ENCODE results near the gene SFI1. TPM values are rescaled to one million over a fixed set of nuclear protein-coding genes. Genes with fewer than 3 reads are reported as not detected.

SFI1 gene
- total and polyA plus RNA-seq, 8 donors, result 10.8 to 60.3 (median 16.4) TPM

DNA sequence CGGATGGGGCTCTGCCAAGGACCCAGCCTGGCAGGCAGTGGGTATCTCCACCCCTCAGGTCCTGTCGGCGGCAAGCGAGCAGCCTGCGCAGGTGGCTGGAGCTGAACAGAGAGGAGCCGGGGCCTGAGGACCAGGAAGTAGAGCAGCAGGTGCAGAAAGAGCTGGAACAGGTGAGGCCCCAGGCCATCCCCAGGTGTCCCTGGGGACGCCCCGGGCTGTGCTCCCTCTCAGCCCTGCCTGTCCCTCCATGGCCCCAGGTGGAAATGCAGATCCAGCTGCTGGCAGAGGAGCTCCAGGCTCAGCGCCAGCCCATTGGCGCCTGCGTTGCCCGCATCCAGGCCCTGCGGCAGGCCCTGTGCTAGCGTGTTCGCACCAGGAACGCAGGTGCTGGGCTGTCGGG lies 121.7 kb downstream of the SFI1 start:
- no peaks in the 10 kb centered on the region for H3K27me3 ChIP-seq
- no peak overlapping the region for H3K27ac ChIP-seq
- intact Hi-C loops (cut with DNase I), result no loop called here
- ATAC-seq (peak in 1 of 4 donors; percentile 18), DNase-seq (peak in 1 of 6 donors; percentile 59), FAIRE-seq (no peak)
- TF ChIP-seq, protein P1, sequence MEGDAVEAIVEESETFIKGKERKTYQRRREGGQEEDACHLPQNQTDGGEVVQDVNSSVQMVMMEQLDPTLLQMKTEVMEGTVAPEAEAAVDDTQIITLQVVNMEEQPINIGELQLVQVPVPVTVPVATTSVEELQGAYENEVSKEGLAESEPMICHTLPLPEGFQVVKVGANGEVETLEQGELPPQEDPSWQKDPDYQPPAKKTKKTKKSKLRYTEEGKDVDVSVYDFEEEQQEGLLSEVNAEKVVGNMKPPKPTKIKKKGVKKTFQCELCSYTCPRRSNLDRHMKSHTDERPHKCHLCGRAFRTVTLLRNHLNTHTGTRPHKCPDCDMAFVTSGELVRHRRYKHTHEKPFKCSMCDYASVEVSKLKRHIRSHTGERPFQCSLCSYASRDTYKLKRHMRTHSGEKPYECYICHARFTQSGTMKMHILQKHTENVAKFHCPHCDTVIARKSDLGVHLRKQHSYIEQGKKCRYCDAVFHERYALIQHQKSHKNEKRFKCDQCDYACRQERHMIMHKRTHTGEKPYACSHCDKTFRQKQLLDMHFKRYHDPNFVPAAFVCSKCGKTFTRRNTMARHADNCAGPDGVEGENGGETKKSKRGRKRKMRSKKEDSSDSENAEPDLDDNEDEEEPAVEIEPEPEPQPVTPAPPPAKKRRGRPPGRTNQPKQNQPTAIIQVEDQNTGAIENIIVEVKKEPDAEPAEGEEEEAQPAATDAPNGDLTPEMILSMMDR (IDR thresholded peaks at IDR 0.05), result no peak
- H3K9me3 ChIP-seq, result no peaks in the 10 kb centered on the region
- no peaks in the 10 kb centered on the region for H3K4me1 ChIP-seq
- H3K4me3 ChIP-seq, result no peak overlapping the region
- H3K36me3 ChIP-seq, result peaks cover 0 to 20% (median 8%) of the 10 kb centered on the region in 3 donors
- 91 to 92% methylated on average over 14 to 17 of the region's 17 CpGs for WGBS, 2 donors

DNA sequence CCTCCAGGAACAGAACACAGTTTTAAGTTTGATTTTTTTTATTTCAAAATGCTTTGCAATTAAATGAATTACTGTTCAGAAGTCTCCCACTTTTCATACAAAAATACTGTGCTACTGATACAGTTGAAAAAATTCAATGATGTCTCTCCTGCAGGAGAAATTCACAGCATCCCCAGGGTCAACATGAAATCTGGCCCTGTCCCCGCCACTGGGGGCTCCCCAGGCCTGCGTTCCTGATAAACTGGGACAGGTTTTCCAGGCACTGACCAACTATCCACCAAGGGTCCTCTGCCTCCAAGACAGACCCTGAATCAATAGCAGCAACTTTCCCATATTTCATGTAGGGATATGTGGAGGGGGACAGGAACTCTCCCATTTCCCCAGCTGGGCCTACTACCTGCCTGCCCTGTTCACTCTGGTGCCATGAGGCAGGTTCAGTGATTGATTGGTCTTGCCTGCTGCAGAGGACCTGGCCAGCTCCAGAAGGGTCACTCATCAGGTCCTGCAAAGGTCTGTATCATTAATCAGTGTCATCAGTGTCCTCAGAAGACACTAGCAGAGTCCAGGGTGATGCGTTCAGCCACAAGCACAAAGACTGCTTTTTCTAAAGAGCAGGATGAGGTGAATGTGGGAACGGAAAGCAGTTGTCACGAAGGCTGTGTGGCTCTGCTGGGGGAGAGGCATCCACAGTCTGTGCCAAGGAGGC lies 122.3 kb downstream of the SFI1 start:
- DNase-seq, result no peak
- H3K27me3 ChIP-seq, result no peaks in the 10 kb centered on the region
- no peak overlapping the region for H3K4me3 ChIP-seq
- FAIRE-seq, result no peak
- 84 to 89% methylated on average over 5 of the region's 5 CpGs for WGBS, 2 donors
- peaks cover 0 to 20% (median 8%) of the 10 kb centered on the region in 3 donors for H3K36me3 ChIP-seq
- TF ChIP-seq, protein P1 (IDR thresholded peaks at IDR 0.05), result no peak
- intact Hi-C loops (cut with DNase I), result no loop called here
- no peak overlapping the region for H3K27ac ChIP-seq
- H3K4me1 ChIP-seq, result no peaks in the 10 kb centered on the region
- ATAC-seq, result no peak
- no peaks in the 10 kb centered on the region for H3K9me3 ChIP-seq

DNA sequence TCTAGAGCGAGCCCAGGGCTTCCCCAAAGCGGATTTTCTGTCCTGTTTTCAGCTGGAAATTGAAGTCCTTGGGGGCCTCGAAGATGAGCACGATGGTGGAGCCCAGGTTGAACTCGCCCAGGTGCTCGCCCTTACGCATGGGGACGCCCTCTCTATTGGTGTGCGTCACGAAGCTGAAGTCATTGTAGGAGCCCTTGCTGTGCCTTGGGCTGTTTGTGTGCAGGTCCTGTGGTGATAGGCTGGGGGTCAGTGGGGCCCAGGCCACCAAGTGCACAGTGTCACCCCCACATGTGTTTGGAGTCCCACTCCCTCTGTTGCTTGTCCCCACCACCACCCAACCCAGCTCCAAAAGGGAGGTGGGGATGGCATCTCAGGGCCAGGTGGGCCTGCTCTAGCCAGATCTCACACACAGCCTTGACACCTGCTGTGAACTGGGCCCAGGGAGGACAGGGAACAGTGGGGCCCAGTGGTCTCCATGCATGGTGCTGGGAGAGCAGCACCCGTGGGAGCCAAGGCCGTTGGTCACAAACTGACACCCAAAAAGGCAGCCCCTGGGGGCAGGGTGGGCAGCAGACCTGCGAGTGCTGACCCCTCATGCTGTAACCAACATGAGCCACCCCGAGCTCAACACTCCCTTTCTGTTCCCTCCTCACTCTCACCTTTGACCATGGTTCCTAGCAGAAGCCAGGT lies 123.4 kb downstream of the SFI1 start:
- H3K4me1 ChIP-seq, result no peaks in the 10 kb centered on the region
- TF ChIP-seq, protein P1 (IDR thresholded peaks at IDR 0.05), result no peak
- H3K9me3 ChIP-seq, result no peaks in the 10 kb centered on the region
- intact Hi-C loops (cut with DNase I), result loop anchor here in 1 of 3 donors (10.0 kb wide), 1 partner anchor 45 kb away; no protein-coding TSS in a partner anchor
- H3K4me3 ChIP-seq, result no peak overlapping the region
- ATAC-seq (no peak), DNase-seq (no peak), FAIRE-seq (no peak)
- no peaks in the 10 kb centered on the region for H3K27me3 ChIP-seq
- H3K36me3 ChIP-seq, result peaks cover 0 to 20% (median 8%) of the 10 kb centered on the region in 3 donors
- no peak overlapping the region for H3K27ac ChIP-seq
- 87 to 89% methylated on average over 14 of the region's 14 CpGs for WGBS, 2 donors

DNA sequence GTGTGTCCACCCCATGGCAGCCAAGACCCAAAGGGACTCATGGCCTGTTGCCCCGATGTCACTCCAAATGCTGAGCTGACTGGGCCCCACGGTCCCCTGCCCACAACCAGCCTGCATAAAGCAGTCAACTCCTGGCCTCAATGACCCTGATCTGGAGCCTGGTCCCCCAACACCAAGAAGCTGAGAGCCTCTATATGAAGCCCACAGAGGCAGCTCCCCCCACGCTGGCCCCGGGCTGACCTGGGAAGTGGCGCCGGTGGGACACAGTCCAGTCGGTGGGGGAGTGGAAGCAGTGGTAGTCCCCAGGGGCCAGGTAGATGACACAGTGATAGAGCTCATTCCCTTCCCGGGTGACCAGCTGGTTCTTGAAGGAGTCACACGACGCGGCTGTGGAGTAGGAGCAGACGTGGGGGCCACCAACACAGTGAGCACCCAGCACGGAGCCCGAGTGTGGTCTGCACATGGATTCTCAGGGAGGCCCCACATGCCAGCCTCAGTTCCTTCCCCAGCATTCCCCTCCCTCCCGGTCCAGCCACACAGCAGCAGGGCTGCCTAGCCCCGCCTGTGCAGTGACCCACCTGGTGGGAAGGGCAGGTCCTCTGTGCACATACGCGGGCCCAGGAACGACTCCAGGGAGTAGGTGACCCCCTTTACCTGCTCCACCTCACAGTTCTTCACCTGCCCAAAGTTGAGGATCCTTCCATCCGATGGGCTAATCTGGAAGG lies 124.6 kb downstream of the SFI1 start:
- intact Hi-C loops (cut with DNase I), result loop anchor here in 1 of 3 donors (10.0 kb wide), 1 partner anchor 46 kb away; no protein-coding TSS in a partner anchor
- H3K27me3 ChIP-seq, result no peaks in the 10 kb centered on the region
- no peaks in the 10 kb centered on the region for H3K4me1 ChIP-seq
- H3K4me3 ChIP-seq, result no peak overlapping the region
- peaks cover 0 to 20% (median 8%) of the 10 kb centered on the region in 3 donors for H3K36me3 ChIP-seq
- WGBS, 2 donors, result 87 to 89% methylated on average over 20 of the region's 20 CpGs
- ATAC-seq, result no peak
- TF ChIP-seq, protein P1 (IDR thresholded peaks at IDR 0.05), result no peak
- DNase-seq, result peak in 1 of 6 donors; percentile 68
- no peak for FAIRE-seq
- H3K9me3 ChIP-seq, result no peaks in the 10 kb centered on the region
- H3K27ac ChIP-seq, result no peak overlapping the region

All from pancreas (tissue), 10 donors.